ENCODE results near the gene NOXA1.
"Not testable (repeated sequence)": the region's sequence is repeated elsewhere in the genome, so short reads cannot be mapped to it uniquely, and the experiment has no call there.

Gene NOXA1

GRCh38 chr9:137461663-137462395 lies 38.6 kb downstream of the NOXA1 start:
- peak overlapping the region; percentile 76 for H3K4me3 Mint-ChIP-seq
- no peaks in the 10 kb centered on the region for H3K9me3 Mint-ChIP-seq
- H3K4me1 Mint-ChIP-seq: peaks cover 10% of the 10 kb centered on the region
- DNase-seq (ENCODE audit: low spot score in 2 of 2) (peak; percentile 78 to 92), ATAC-seq (replicated peaks; ENCODE audit: extremely low read depth, poor library complexity, severe bottlenecking) (peak; percentile 84)
- no peaks in the 10 kb centered on the region for H3K27me3 Mint-ChIP-seq
- peaks cover 5% of the 10 kb centered on the region for H3K36me3 Mint-ChIP-seq (ENCODE audit: insufficient read depth)
- peak overlapping the region; percentile 73 for H3K27ac Mint-ChIP-seq (ENCODE audit: low read depth)

GRCh38 chr9:137462396-137462985 lies 39.3 kb downstream of the NOXA1 start:
- DNase-seq (ENCODE audit: low spot score in 2 of 2) (no peak), ATAC-seq (replicated peaks; ENCODE audit: extremely low read depth, poor library complexity, severe bottlenecking) (no peak)
- Mint-ChIP-seq H3K9me3 (no peaks in the 10 kb centered on the region), H3K4me3 (peak overlapping the region; percentile 76), H3K27ac (ENCODE audit: low read depth) (peak overlapping the region; percentile 73), H3K36me3 (ENCODE audit: insufficient read depth) (peaks cover 5% of the 10 kb centered on the region), H3K27me3 (no peaks in the 10 kb centered on the region), H3K4me1 (peaks cover 10% of the 10 kb centered on the region)

GRCh38 chr9:137462986-137463930 lies 40.1 kb downstream of the NOXA1 start:
- Mint-ChIP-seq H3K27ac (ENCODE audit: low read depth) (no peak overlapping the region), H3K4me3 (peak overlapping the region; percentile 43), H3K27me3 (no peaks in the 10 kb centered on the region), H3K36me3 (ENCODE audit: insufficient read depth) (peaks cover 5% of the 10 kb centered on the region), H3K4me1 (peaks cover 10% of the 10 kb centered on the region), H3K9me3 (no peaks in the 10 kb centered on the region)
- DNase-seq (ENCODE audit: low spot score in 2 of 2) (no peak), ATAC-seq (replicated peaks; ENCODE audit: extremely low read depth, poor library complexity, severe bottlenecking) (no peak)

- ATAC-seq (replicated peaks; ENCODE audit: extremely low read depth, poor library complexity, severe bottlenecking) (no peak), DNase-seq (ENCODE audit: low spot score in 2 of 2) (no peak)
- peaks cover 5% of the 10 kb centered on the region for H3K36me3 Mint-ChIP-seq (ENCODE audit: insufficient read depth)
- H3K9me3 Mint-ChIP-seq: no peaks in the 10 kb centered on the region
- no peak overlapping the region for H3K27ac Mint-ChIP-seq (ENCODE audit: low read depth)
- H3K4me3 Mint-ChIP-seq: no peak overlapping the region
- peaks cover 10% of the 10 kb centered on the region for H3K4me1 Mint-ChIP-seq
- no peaks in the 10 kb centered on the region for H3K27me3 Mint-ChIP-seq
Observed at GRCh38 chr9:137463931-137464290, 40.7 kb downstream of the NOXA1 start.

- no peaks in the 10 kb centered on the region for H3K27me3 Mint-ChIP-seq
- no peak overlapping the region for H3K4me3 Mint-ChIP-seq
- no peaks in the 10 kb centered on the region for H3K9me3 Mint-ChIP-seq
- ATAC-seq (replicated peaks; ENCODE audit: extremely low read depth, poor library complexity, severe bottlenecking): no peak
- peaks cover 10% of the 10 kb centered on the region for H3K4me1 Mint-ChIP-seq
- H3K36me3 Mint-ChIP-seq (ENCODE audit: insufficient read depth): peaks cover 5% of the 10 kb centered on the region
- no peak overlapping the region for H3K27ac Mint-ChIP-seq (ENCODE audit: low read depth)
- no peak for DNase-seq (ENCODE audit: low spot score in 2 of 2)
Observed at GRCh38 chr9:137464291-137464999, 41.3 kb downstream of the NOXA1 start.

GRCh38 chr9:137465000-137465719 lies 42.0 kb downstream of the NOXA1 start:
- H3K4me3 Mint-ChIP-seq: no peak overlapping the region
- H3K9me3 Mint-ChIP-seq: no peaks in the 10 kb centered on the region
- H3K27ac Mint-ChIP-seq (ENCODE audit: low read depth): no peak overlapping the region
- DNase-seq (ENCODE audit: low spot score in 2 of 2) (no peak), ATAC-seq (replicated peaks; ENCODE audit: extremely low read depth, poor library complexity, severe bottlenecking) (no peak)
- H3K36me3 Mint-ChIP-seq (ENCODE audit: insufficient read depth): peaks cover 5% of the 10 kb centered on the region
- no peaks in the 10 kb centered on the region for H3K27me3 Mint-ChIP-seq
- H3K4me1 Mint-ChIP-seq: peaks cover 5% of the 10 kb centered on the region

GRCh38 chr9:137465720-137466388 lies 42.7 kb downstream of the NOXA1 start:
- DNase-seq (ENCODE audit: low spot score in 2 of 2) (no peak), ATAC-seq (replicated peaks; ENCODE audit: extremely low read depth, poor library complexity, severe bottlenecking) (no peak)
- H3K4me3 Mint-ChIP-seq: no peak overlapping the region
- H3K9me3 Mint-ChIP-seq: no peaks in the 10 kb centered on the region
- H3K36me3 Mint-ChIP-seq (ENCODE audit: insufficient read depth): peaks cover 5% of the 10 kb centered on the region
- peak overlapping the region; percentile 16 for H3K27ac Mint-ChIP-seq (ENCODE audit: low read depth)
- H3K27me3 Mint-ChIP-seq: no peaks in the 10 kb centered on the region
- H3K4me1 Mint-ChIP-seq: peaks cover 9% of the 10 kb centered on the region

GRCh38 chr9:137466389-137467085 lies 43.3 kb downstream of the NOXA1 start:
- Mint-ChIP-seq H3K4me1 (peaks cover 11% of the 10 kb centered on the region), H3K27ac (ENCODE audit: low read depth) (peak overlapping the region; percentile 16)

GRCh38 chr9:137467161-137467581 lies 44.0 kb downstream of the NOXA1 start:
- no peak overlapping the region for H3K4me3 Mint-ChIP-seq
- H3K9me3 Mint-ChIP-seq: no peaks in the 10 kb centered on the region
- no peaks in the 10 kb centered on the region for H3K36me3 Mint-ChIP-seq (ENCODE audit: insufficient read depth)
- DNase-seq (ENCODE audit: low spot score in 2 of 2) (no peak), ATAC-seq (replicated peaks; ENCODE audit: extremely low read depth, poor library complexity, severe bottlenecking) (no peak)
- no peak overlapping the region for H3K27ac Mint-ChIP-seq (ENCODE audit: low read depth)
- peaks cover 11% of the 10 kb centered on the region for H3K4me1 Mint-ChIP-seq
- no peaks in the 10 kb centered on the region for H3K27me3 Mint-ChIP-seq

More at GRCh38 chr9:137466389-137467085, 43.3 kb downstream of the NOXA1 start:
- H3K9me3 Mint-ChIP-seq; H3K36me3 Mint-ChIP-seq (ENCODE audit: insufficient read depth); DNase-seq (ENCODE audit: low spot score in 2 of 2); H3K4me3 Mint-ChIP-seq; ATAC-seq (replicated peaks; ENCODE audit: extremely low read depth, poor library complexity, severe bottlenecking); H3K27me3 Mint-ChIP-seq: not testable (repeated sequence)

- H3K27me3 Mint-ChIP-seq: no peaks in the 10 kb centered on the region
- H3K4me3 Mint-ChIP-seq: no peak overlapping the region
- ATAC-seq (replicated peaks; ENCODE audit: extremely low read depth, poor library complexity, severe bottlenecking): no peak
- H3K4me1 Mint-ChIP-seq: peaks cover 11% of the 10 kb centered on the region
- no peak overlapping the region for H3K27ac Mint-ChIP-seq (ENCODE audit: low read depth)
- no peaks in the 10 kb centered on the region for H3K36me3 Mint-ChIP-seq (ENCODE audit: insufficient read depth)
- no peaks in the 10 kb centered on the region for H3K9me3 Mint-ChIP-seq
- DNase-seq (ENCODE audit: low spot score in 2 of 2): no peak
Observed at GRCh38 chr9:137467896-137468295, 44.7 kb downstream of the NOXA1 start.

- H3K4me1 Mint-ChIP-seq: peaks cover 10% of the 10 kb centered on the region
- H3K27me3 Mint-ChIP-seq: no peaks in the 10 kb centered on the region
- no peak overlapping the region for H3K27ac Mint-ChIP-seq (ENCODE audit: low read depth)
- H3K36me3 Mint-ChIP-seq (ENCODE audit: insufficient read depth): no peaks in the 10 kb centered on the region
- no peak for ATAC-seq (replicated peaks; ENCODE audit: extremely low read depth, poor library complexity, severe bottlenecking)
- no peak overlapping the region for H3K4me3 Mint-ChIP-seq
- no peak for DNase-seq (ENCODE audit: low spot score in 2 of 2)
- peaks cover 2% of the 10 kb centered on the region for H3K9me3 Mint-ChIP-seq
Observed at GRCh38 chr9:137470785-137471184, 47.6 kb downstream of the NOXA1 start.
